ENCODE data around the gene KLHDC8A.
A peak's percentile ranks its signal among the peaks of the same experiment; 100 is the strongest.
"Not testable (repeated sequence)": the region's sequence is repeated elsewhere in the genome, so short reads cannot be mapped to it uniquely, and the experiment has no call there.

Gene KLHDC8A

DNA sequence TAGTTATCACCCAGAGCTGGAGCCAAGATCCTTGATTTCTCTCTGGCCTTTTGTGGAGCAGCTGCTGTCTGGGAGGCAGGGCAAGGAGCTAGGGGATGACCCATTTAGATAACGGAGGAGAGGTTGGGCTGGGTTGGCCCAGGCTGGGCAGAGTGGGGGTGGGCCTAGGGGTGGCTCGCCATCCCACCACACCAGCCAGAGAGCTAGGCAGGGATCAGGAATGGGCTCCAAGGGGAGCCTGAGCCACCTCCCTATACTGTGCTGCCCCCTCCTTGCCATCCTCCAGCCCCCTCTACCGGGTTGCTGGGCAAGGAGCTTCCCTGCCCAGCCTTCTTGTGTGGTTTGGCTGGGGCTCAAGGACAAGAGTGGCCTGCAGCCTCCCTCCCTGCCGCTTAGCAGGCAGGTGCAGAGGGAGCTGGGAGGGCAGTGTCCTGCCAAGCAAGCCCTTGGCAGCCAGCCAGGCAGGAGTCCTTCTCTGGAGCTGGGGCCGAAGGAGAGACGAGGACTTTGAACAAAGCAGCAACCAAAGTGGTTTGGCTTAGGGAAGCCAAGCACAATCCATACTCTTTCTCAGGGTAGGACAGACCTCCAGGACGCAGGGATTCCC lies 39.3 kb downstream of the KLHDC8A start:
- no peak for DNase-seq

GRCh38 chr1:205316161-205316566 lies 40.6 kb downstream of the KLHDC8A start:
- DNase-seq: no peak

- no peak for DNase-seq
Measured at GRCh38 chr1:205315008-205315618, 41.6 kb downstream of the KLHDC8A start.

GRCh38 chr1:205313563-205314308 lies 43.0 kb downstream of the KLHDC8A start:
- no peak for DNase-seq

DNA sequence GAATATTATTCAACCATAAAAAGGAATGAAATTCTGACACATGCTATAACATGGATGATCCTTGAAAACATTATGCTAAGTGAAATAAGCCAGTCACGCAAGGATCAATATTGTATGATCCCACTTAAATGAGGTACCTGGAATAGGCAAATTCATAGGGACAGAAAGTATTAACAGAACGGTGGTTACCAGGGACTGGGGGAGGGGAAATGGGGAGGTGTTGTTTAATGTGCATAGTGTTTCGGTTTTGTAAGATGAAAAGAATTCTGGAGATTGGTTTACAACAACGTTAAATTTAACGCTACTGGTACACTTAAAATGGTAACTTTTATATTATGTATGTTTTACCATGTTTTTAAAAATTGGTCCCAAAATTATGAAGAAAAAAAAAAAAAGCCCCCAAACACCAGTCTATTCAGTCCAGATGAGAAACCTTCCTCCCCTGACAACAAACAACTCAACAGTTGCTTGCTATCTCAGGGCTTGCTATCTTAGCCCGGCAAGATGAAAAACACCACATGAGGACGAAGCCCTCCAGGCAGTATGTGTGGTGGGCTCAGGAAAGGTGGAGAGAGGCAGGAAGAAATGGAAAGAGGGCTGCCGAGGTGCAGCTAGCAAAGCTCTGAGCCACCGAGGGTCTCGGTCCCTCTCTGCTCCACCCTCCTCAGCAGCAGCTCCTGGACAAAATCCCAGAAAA lies 43.7 kb downstream of the KLHDC8A start:
- DNase-seq: no peak

GRCh38 chr1:205310976-205311704 lies 45.6 kb downstream of the KLHDC8A start:
- no peak for DNase-seq

DNA sequence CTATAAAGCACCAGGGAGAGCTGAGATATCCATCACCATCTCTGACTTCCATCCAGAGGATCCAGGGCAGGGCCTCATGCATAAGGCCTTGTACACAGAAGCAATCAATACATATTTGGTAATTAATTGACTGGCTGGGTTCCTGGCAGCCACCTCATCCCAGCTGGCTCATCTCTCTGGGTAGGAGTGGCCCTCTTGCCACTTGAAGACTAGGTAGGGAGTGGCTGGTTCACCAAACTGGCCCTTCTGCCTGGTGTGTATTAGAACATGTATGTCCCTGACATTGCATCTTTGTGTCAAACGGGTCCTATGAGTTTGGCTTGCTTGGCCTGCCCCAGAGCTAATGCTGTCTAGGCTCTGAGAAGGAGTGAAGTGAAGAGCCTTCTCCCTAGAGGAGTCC lies 47.0 kb downstream of the KLHDC8A start:
- DNase-seq: no peak

GRCh38 chr1:205306929-205307566 lies 49.7 kb downstream of the KLHDC8A start:
- DNase-seq: no peak

DNA sequence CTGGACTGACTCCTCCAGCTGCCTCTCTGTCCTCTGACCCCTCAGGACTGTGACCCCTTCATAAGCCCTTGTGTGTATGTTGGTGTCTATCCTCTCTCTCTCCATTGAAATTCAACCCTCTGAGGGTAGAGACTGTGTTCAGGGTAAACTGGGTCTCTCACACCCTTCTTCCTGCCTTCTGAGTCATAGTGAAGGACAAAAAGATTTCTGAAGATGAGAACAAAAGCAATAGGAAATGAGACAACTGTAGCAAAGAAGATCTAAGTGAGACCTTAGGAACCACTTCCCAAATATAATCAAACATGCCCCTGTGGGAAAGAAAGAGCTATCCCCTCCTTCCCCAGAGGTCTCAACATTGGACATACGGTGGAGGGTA lies 52.0 kb downstream of the KLHDC8A start:
- no peak for DNase-seq

DNA sequence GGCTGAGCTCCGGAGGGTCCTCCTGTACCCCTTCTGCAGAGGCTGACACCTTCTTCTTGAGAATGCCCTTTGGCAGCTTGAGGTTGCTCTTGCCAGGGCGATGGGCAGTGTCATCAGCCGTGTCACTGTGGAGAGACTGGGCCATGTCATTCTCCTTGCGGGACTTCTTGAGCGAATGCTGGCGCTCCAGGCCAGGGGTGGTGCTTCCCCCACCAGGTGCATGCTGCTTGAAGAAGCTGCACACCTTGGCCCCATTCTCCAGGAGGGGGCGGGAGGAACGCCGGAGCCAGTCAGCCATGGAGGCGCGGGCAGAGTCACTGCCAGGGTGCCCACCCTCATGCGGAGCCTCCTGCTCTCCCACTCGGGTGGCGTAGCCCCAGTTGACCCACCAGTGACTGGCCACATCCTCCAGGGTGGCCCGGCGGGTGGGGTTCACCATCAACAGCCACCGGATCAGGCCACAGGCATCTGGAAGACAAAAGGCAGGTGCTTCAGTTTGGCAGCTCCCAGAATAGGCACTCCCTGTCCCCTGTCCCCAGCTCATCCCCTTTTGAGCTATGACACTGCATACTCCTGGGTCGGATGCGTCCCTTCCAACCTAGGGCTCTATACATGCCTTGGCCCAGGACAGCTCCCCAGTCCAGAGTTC lies 52.6 kb downstream of the KLHDC8A start:
- no peak for DNase-seq

GRCh38 chr1:205303247-205303888 lies 53.4 kb downstream of the KLHDC8A start:
- DNase-seq: no peak

DNA sequence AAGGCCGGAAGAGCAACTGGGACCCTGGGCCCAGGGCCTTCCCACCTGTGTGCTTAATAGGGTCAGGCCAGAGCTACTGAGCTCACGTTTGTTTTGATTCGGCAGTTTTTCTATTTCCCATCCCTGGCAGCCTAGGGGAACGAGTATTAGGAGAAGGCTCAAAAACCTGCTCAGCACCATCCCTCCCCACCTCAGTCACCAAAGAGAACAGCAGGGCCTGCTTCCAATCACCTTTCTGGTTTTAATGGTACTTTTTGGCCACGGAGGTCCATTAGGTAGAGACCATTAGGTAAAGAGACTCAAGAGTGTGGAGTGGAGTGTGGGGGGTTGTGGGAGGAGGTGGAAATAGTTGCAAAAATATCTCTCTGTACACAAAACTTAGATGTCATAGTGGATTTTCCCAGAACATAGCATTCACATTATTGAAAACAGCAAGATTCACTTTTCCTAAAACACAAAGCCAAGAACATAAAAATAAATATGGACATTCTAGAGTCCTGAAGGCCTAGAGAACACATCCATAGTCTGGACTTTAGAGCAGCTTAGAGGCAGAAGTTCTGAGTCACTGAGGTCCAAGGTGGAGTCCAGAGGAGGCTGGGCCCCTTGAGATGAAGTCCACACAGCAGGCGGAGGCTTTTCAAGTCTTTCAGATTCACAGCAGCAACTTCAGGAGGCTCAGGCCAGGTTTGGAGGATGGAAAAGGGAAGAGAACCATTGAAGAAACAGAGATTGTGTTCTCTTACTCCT lies 54.7 kb downstream of the KLHDC8A start:
- DNase-seq: no peak

GRCh38 chr1:205301205-205301821 lies 55.4 kb downstream of the KLHDC8A start:
- DNase-seq: no peak

- DNase-seq: no peak
Measured at GRCh38 chr1:205300149-205300548, 56.6 kb downstream of the KLHDC8A start.

- peak; percentile 37 for DNase-seq
Measured at GRCh38 chr1:205298191-205298994, 58.3 kb downstream of the KLHDC8A start.

DNA sequence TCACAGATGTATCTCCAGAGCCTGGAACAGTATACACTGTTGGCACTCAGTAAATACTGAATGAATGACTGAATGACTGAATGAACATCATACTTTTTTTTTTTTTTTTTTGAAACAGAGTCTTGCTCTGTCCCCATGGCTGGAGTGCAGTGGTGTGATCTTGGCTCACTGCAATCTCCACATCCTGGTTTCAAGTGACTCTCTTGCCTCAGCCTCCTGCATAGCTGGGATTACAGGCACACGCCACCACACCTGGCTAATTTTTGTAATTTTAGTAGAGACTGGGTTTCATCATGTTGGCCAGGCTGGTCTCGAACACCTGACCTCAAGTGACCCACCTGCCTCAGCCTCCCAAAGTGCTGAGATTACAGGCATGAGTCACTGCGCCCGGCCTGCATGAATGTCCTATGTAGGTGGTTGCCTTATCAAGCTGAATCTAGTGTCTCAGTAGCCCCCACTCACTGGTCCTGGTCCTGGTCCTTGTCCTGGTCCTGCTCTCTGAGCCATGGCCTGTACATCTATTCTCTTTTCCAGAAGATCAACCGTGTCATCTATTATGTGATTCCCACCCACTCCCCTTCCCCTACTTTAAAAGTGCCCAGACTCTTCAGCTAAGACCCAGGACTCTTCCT lies 59.1 kb downstream of the KLHDC8A start:
- DNase-seq: not testable (repeated sequence)

DNA sequence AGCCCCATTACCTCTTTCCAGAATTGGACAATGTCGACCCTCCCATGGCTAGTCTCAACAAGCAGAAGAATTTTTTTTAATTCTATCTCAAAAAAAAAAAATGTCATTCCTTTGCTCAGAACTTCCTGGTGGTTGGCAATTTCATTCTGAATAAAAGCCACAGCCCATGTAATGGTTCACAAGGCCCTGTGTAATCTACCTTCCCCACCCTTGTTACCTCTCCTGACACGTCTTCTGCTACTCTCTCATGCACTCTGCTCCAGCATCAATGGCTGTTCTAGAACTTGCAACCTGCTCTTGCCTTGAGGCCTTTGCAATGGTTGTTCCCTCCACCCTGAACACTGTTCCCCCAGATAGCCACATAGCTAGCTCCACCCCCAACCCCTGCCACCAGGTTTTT lies 60.6 kb downstream of the KLHDC8A start:
- no peak for DNase-seq

GRCh38 chr1:205294934-205295333 lies 61.8 kb downstream of the KLHDC8A start:
- DNase-seq: no peak

All from GOT3 (cell line).